GM12892 (cell line): ENCODE measurements around the gene TNFRSF8.

Experiments
- POLR2AphosphoS5 ChIP-seq: IDR thresholded peaks from 2 replicates; pipeline ENCODE4 v1.6.1; 2011; ENCODE audit warnings: low read depth, low read length, control low read depth
- TAF1 ChIP-seq: IDR thresholded peaks from 2 replicates; pipeline ENCODE4 v1.6.1; 2011; ENCODE audit warnings: low read depth, mild to moderate bottlenecking, control low read depth, low read length, borderline replicate concordance

GRCh38 chr1:12158357-12159092 is 95.4 kb downstream of the TNFRSF8 start:
- TF ChIP-seq POLR2AphosphoS5 (no peak), TAF1 (no peak)
